C4-2B (cell line): ENCODE results near the gene THRB.

Source experiments
- ZFX ChIP-seq: fragments of 450-650 bp; IDR thresholded peaks from 2 replicates; pipeline ENCODE4 v1.6.1; 2017
- TF ChIP-seq, protein P1 (sequence below): fragments of 450-650 bp; conservative IDR thresholded peaks from 2 replicates; pipeline ENCODE4 v1.5.1; 2017; ENCODE audit warnings: mild to moderate bottlenecking

DNA sequence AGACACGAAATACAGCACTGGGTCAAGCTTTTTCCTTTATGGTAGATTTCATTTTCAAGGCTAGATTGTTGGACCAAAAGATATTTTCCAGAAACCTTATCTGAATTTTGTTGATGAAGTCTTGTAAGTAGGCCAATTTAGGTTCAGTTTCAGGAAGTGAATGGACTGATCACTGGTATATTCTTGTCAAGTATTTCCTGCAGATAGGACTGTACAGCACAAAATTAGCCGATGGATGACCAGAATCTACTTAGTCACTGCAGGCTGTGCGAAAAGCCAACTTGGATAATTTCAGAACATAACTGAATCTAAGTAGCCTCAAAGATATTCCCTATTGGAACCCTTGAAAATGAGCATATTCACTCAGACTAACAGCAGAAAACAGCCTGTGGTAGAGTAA is 343.1 kb downstream of the THRB start:
- TF ChIP-seq, protein P1, sequence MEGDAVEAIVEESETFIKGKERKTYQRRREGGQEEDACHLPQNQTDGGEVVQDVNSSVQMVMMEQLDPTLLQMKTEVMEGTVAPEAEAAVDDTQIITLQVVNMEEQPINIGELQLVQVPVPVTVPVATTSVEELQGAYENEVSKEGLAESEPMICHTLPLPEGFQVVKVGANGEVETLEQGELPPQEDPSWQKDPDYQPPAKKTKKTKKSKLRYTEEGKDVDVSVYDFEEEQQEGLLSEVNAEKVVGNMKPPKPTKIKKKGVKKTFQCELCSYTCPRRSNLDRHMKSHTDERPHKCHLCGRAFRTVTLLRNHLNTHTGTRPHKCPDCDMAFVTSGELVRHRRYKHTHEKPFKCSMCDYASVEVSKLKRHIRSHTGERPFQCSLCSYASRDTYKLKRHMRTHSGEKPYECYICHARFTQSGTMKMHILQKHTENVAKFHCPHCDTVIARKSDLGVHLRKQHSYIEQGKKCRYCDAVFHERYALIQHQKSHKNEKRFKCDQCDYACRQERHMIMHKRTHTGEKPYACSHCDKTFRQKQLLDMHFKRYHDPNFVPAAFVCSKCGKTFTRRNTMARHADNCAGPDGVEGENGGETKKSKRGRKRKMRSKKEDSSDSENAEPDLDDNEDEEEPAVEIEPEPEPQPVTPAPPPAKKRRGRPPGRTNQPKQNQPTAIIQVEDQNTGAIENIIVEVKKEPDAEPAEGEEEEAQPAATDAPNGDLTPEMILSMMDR = no peak
- no peak for TF ChIP-seq ZFX
